MG63 (cell line): ENCODE measurements around the gene CAPN13. TPM values are rescaled to one million over a fixed set of nuclear protein-coding genes. Genes with fewer than 3 reads are reported as not detected.

ENCODE experiments used
- DNase-seq: peaks from one replicate; pipeline ENCODE4 v3.0.0-alpha.2; 2020
- H3K27me3 ChIP-seq: fragments of 250-450 bp; sonication (Bioruptor Pico); 2 replicates; pipeline ENCODE4 v1.5.1; 2020; ENCODE audit warnings: mild to moderate bottlenecking, moderate library complexity
- H3K36me3 ChIP-seq: fragments of 250-450 bp; sonication (Bioruptor Pico); 2 replicates; pipeline ENCODE4 v1.5.1; 2020; ENCODE audit warnings: mild to moderate bottlenecking, moderate library complexity
- H3K4me3 ChIP-seq: fragments of 250-450 bp; sonication (Bioruptor Pico); 2 replicates; pipeline ENCODE4 v1.5.1; 2020; ENCODE audit warnings: mild to moderate bottlenecking, moderate library complexity
- H3K9me3 ChIP-seq: fragments of 250-450 bp; sonication (Bioruptor Pico); 2 replicates; pipeline ENCODE4 v1.5.1; 2020; ENCODE audit warnings: mild to moderate bottlenecking, moderate library complexity
- total RNA-seq: library from RNA; depleted of rRNA; stranded (reverse); fragments of >200 nt; shearing (Covaris generic); gene quantifications from 2 replicates; pipeline ENCODE4 v1.2.3, GENCODE V29; 2014; ENCODE audit warnings: low replicate concordance

CAPN13 gene
- total RNA-seq, 1 experiment from 2014 or later = not detected

DNA sequence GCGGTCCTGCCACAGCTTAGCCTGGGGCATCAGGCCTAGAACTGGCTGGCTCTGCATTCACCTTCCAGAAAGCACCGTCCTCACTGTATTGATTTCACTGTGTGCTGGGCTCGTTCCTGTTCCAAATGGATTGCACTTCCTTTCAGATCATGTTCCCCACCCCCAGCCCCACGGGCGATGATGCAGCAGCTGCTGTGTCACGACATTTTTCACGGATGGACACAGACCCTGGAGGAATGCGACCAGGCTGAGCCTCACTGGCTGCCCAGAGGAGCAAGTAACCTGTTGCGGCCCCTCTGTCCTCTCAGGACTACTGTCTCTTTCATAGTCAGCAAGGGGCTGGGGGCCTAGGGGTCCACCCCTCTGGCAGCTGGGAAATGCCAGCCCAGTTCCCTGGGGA, 50.3 kb downstream of the CAPN13 start:
- H3K4me3 ChIP-seq = no peak overlapping the region
- DNase-seq = no peak
- no peaks in the 10 kb centered on the region for H3K27me3 ChIP-seq
- no peaks in the 10 kb centered on the region for H3K36me3 ChIP-seq
- H3K9me3 ChIP-seq = no peaks in the 10 kb centered on the region

DNA sequence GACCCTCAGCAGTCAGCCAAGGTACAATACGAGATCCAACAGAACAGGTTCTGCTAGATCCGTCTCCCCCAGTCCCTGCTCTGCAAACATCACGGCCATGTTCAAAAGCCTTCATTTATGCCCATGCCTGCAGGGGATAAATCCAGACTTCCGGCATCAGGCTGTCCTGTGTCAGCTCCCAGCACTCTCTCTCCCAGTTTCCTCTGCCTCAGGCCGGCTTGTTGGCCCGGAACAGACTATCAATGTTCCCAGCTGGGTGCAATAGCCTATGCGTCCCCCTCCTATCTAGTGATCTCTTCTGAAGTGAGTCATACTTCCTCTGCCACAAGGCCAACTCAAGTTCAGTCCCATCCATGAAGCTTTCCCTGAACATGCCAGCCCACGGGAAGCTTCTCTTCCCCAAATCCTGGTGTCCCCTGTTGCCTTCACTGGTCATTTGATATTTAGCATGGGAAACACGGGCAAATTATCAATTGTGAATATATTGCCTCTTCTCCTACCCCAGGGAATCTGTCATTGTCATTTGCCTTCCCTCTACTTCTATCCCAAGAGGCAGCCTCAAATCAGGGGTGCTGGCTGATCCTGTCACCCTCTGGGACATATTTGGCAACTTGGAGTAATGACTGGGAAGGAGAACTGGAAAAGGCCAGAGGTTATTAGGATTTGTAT, 51.1 kb downstream of the CAPN13 start:
- no peak for DNase-seq
- Histone ChIP-seq H3K9me3 (no peaks in the 10 kb centered on the region), H3K36me3 (no peaks in the 10 kb centered on the region), H3K4me3 (no peak overlapping the region), H3K27me3 (no peaks in the 10 kb centered on the region)

DNA sequence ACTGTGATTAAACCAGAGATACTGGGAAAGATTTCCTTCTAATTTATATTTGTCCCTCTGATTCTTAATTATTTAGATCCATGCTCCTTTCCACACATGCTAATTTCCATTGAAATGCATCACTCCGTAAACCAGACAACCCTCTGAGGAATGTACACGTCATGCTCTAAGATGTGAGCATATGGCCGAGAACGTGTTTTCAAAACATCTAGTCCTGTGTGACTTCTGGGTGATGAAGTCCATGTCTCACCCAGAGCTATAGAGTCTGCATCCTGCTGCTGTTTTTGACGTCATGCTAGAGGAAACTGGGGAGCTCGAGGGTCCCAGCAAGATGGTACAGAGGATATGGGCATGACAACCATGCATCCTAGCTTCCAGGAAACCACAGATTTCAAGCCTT, 53.6 kb downstream of the CAPN13 start:
- Histone ChIP-seq H3K27me3 (no peaks in the 10 kb centered on the region), H3K9me3 (no peaks in the 10 kb centered on the region), H3K36me3 (no peaks in the 10 kb centered on the region), H3K4me3 (no peak overlapping the region)
- DNase-seq = no peak

DNA sequence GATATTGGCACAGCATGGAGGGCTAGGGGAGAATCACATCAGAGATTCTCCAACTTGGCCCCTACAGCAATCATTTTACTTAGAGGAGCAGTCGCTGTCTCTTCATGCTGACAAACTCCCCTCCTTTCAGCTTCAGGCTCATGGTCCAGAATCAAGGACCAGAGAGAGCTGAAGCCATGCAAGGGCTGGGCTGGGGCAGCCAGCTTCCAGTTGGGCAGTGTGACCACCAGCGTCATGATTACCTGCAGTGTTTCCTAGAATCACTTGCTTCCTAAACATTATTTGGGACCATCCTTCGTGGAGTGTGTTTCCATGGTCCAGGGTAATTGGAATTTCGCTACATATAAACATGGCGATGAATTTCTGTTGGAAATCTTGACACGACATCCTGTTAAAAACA, 54.4 kb downstream of the CAPN13 start:
- no peaks in the 10 kb centered on the region for H3K36me3 ChIP-seq
- H3K4me3 ChIP-seq = no peak overlapping the region
- no peaks in the 10 kb centered on the region for H3K9me3 ChIP-seq
- DNase-seq = no peak
- no peaks in the 10 kb centered on the region for H3K27me3 ChIP-seq

DNA sequence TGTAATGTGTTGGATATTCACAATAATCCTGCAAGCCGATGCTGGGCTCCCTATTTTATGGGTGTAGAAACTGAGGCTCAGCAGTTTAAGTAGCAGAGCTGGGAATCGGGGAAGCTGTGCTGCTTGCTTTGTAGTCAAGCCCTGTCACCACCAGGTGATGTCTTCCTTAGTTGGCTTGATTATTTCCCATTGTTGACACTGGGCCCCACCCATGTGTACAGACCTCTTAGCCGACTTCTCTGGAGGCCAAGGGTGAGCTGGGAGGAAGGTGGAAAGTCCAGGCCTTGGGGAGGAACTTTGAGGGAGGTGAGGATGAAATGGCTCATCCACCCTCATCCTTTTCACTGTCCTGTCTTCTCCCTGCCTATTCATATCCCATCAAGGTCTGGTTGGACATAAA, 60.0 kb downstream of the CAPN13 start:
- Histone ChIP-seq H3K9me3 (no peaks in the 10 kb centered on the region), H3K4me3 (no peak overlapping the region), H3K36me3 (no peaks in the 10 kb centered on the region), H3K27me3 (no peaks in the 10 kb centered on the region)
- DNase-seq = no peak

DNA sequence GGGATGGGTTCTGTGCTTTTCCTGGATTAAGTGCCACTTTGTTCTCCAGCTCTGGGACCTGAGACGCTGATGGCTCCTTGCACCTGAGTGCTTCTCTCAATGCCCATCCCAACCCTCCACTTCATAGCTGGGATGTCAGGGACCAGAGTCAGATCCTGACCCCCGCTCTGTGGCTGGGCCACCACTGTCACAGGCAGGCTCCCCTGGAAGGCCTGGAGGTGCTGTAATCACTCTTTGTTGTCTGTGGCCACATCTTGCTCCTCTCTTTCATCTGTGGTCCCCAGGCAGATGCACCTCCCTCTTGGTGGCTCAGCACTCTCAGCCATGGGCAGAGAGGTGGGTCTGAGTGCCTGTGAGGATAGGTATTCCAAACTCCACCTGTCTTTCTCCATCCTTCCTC, 62.4 kb downstream of the CAPN13 start:
- H3K4me3 ChIP-seq = no peak overlapping the region
- DNase-seq = no peak
- H3K27me3 ChIP-seq = no peaks in the 10 kb centered on the region
- no peaks in the 10 kb centered on the region for H3K9me3 ChIP-seq
- no peaks in the 10 kb centered on the region for H3K36me3 ChIP-seq

DNA sequence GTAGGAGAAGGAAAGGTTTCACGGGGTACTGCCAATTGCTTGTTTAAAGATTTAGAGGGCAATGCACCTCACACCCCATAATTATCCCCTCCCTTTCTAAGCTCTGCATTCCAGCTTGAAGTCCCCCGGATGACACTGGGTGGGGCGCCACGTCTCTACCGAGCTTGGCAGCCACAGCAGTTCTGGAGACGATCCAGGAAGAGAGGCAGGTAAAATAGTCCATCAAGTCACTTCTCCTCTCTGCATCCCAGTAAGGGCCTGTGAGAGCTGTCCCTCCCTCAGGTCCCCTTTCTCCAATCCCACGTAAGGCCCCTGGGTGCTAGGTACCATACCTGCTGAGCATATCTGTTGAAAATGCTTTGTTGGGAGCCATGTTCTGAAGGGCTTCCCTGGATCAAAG, 65.7 kb downstream of the CAPN13 start:
- H3K36me3 ChIP-seq = no peaks in the 10 kb centered on the region
- H3K4me3 ChIP-seq = no peak overlapping the region
- no peaks in the 10 kb centered on the region for H3K9me3 ChIP-seq
- no peak for DNase-seq
- no peaks in the 10 kb centered on the region for H3K27me3 ChIP-seq

DNA sequence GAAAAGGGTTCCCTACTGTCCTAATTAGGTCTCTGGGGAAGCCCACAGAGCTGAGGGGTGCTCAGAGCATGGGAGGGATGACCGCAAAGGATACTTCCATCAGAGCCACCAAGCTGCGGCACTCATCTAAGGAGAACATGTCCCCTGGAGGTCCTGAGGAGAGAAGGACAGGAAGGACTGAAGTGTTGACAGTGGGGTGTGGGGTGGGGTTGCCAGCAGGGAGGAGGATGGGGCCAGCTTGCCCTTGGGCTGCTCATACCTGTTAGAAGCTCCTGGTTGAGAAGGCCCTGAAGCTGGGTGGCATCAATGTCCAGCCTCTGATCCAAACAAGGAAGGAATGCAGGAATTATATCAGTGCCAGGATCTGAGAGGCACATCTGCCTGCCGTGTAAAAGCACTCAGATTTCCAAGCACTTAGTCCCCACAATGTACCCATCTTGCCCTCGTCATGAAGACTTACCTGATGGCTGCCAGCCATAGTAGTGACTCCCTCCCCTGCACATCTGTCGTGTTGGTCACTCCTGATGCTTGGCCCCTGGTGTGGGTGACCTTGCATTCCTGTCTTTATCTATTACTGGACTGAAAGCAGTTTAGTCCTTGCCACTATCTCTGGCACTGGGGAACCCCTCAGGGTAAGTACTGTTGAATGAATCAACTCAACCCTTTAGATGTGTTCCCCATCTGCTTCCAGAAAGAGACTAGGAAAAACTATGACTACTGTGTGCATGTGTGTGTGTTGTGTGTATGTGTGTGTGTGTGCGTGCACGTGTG, 68.9 kb downstream of the CAPN13 start:
- Histone ChIP-seq H3K27me3 (no peaks in the 10 kb centered on the region), H3K4me3 (no peak overlapping the region), H3K9me3 (no peaks in the 10 kb centered on the region), H3K36me3 (no peaks in the 10 kb centered on the region)
- DNase-seq = no peak

DNA sequence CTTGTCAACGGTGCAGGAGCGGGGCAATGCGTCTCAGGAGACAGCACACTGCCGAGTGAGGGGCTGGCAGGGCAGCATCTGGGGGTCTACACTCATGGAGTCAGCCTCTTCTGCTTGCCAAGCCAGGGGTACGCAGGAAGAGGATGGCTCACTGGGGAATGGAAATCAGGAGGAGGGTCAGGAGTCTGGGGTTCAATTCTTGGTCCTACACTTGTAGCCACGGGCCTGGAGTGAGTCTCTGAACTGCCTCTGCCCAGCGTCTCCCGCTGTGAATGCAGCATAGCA, 70.0 kb downstream of the CAPN13 start:
- no peaks in the 10 kb centered on the region for H3K36me3 ChIP-seq
- no peak overlapping the region for H3K4me3 ChIP-seq
- no peaks in the 10 kb centered on the region for H3K27me3 ChIP-seq
- DNase-seq = no peak
- no peaks in the 10 kb centered on the region for H3K9me3 ChIP-seq

DNA sequence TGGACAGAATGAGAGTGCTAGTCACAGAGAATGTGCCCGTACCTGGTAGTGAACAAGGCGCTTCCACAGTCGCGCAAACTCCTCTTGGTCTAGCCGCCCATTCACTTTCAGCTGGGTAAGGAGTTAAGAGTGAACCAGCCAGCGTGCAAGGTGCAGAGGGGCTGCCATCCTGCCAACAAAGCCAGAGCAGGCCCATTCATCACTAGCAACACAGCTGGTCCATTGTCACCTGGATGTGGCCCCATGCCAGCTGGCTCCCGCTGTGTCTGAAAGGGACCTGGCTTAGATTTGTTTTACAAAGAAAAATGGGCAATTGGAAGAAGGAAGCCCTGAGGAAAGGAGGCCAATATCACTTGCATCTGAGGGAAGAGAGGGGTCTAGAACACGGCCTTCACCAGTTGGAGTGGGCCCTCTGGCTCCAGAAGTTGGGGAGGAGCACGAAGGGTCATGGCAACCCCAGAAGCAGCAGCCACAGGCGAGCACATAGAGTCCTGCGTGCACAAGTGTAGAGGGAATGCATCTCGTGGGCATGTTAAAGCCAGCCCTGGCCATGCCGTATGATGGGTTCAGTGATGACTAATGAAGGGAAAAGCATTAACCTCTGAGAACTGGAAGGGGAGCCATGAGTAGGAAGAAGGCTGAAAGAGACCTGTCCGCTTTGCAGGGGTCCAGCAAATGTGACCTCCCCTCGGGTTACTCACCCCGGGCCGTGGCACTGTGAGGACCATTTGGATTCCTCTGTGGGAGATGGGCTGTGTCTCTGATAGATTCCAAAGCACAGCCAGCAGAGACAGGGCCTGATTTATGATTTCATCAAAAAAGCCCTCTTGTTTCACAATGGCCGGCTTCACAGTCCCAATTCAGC, 70.6 kb downstream of the CAPN13 start:
- DNase-seq = no peak
- Histone ChIP-seq H3K4me3 (no peak overlapping the region), H3K27me3 (no peaks in the 10 kb centered on the region), H3K9me3 (no peaks in the 10 kb centered on the region), H3K36me3 (no peaks in the 10 kb centered on the region)

DNA sequence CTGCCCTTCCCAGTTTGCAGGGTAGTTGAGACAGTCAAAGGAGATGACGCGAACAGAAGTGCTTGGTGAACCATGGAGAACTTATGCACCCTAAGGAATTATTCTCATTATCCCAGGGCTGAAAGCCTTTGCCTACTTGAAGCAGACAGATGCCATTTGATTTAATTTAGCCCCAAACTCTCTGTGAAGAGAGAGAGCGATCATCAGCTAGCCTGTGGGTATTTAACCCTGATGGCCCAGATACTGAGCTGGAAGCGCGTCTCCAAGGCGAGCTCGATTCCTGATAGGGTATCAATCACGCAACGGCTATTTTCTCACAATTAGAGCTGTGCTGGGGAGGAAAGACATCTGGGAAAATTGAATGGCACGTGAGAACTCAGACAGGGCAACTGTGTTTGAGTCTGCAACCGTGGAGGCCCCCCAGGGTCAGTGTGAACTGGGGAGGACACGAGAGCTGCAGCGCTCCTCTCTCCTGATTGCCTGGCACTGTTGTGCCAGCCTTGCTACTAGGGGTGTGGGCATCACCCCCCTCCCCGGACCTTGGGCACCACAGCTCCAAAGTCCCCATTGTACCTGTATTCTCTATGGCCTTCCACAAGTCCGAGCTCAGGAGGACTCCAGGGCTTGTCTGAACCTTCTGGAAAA, 73.2 kb downstream of the CAPN13 start:
- DNase-seq = no peak
- Histone ChIP-seq H3K36me3 (no peaks in the 10 kb centered on the region), H3K9me3 (no peaks in the 10 kb centered on the region), H3K27me3 (no peaks in the 10 kb centered on the region), H3K4me3 (no peak overlapping the region)

DNA sequence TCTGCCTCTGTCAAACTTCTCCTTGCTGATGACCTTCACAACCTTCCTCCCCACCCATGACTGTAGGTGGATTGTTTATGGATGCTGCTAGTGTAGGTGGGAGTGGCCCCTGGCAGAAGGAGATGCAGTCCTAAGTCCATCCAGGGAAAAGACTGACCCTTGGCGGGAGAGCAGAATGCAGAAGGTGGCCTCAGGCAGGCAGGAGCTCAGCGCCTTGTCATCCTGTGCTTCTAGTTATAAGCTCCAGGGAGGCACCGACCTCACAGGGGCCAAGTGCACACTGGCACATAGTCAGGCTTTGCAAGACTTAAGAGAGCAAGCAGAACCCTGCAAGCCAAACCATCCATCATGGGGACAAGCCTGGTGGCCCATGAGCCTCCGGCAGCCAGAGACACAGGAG, 74.4 kb downstream of the CAPN13 start:
- Histone ChIP-seq H3K9me3 (no peaks in the 10 kb centered on the region), H3K4me3 (no peak overlapping the region), H3K36me3 (no peaks in the 10 kb centered on the region), H3K27me3 (no peaks in the 10 kb centered on the region)
- no peak for DNase-seq

DNA sequence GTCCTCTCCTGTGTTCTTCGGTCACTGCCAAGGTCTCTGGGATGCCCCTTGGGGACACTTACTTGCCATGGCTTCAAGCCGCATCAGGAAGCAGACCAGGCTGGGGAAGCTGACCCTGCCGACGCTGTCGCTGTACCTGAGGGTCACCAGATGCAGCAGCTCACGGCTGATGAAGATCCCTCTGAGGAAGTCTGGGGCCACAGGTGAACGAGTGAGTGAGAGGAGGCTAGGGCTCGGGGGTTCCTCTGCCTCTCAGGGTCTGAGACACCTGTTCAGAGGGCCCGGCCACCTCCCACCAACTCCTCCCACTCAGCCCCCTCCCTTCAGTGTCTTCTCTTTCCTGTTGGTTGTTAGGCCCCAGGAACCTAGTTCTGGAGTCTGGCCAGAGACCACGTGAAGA, 74.9 kb downstream of the CAPN13 start:
- DNase-seq = no peak
- Histone ChIP-seq H3K4me3 (no peak overlapping the region), H3K27me3 (0 out of 2 replicates have a peak, but pooled peaks cover 2% of the 10 kb centered on the region), H3K36me3 (no peaks in the 10 kb centered on the region), H3K9me3 (no peaks in the 10 kb centered on the region)

DNA sequence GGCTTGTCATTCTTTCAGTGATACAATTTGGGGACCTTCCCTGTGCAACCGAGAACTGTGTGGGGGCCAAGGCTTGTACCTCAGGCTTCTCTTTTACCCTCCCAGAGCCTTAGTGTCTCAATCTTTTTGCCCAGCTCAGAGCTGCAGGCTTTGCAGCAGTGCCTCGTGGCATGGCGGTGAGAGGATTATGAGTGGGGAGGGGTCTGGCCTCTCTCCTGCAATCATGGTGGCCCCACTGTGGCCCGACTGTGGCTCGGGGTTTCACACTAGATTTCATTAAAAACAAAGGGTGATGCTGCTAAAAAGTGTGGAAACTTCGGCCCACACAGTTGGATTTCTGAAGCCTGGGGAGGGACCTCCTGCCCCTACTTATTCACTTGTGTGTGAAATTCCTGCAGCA, 75.5 kb downstream of the CAPN13 start:
- Histone ChIP-seq H3K9me3 (no peaks in the 10 kb centered on the region), H3K36me3 (no peaks in the 10 kb centered on the region), H3K4me3 (no peak overlapping the region), H3K27me3 (0 out of 2 replicates have a peak, but pooled peaks cover 3% of the 10 kb centered on the region)
- DNase-seq = no peak

DNA sequence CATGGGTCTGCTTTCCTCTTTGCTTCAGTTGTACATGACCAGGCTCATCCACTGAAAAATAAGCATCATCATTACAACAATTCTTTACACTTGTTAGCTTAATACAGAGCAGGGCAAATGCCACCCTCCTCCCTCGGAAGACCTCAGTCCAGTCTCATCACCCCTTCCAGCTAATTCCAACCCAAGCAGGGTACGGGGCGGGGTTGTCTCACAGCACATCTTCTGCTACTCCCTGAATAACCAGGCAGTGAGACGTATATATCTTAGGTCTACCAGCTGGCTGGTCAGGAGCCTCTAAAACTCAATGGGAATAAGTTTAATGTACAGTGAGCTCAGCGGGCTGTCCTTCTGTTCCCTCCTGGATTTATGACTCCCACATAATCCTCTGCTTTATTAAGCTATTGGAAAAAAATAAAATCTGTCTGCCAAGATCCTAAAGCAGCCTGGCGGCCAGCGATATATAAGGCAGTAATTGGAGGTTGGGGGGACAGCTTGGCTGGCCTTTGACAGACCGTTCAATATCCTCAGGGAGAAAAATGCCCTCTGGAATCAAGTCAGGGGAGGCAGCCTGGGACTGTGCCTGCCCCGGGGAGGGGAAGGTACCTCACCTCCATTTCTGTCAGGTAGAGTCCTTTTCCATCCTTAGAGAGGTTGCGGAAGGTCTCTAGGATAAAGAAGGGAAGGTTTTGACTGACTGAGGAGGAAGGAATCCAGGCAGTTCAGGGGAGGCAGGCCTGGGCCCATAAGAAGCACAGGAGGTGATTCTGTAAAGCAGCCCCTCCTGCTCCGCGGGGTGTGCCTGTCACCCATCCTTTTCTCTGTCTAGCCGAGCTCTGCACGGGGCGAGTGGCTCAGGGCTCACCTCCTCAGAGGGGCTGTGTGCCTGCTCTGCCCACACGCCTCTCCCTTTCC, 76.3 kb downstream of the CAPN13 start:
- no peaks in the 10 kb centered on the region for H3K36me3 ChIP-seq
- 0 out of 2 replicates have a peak, but pooled peaks cover 6% of the 10 kb centered on the region for H3K27me3 ChIP-seq
- no peaks in the 10 kb centered on the region for H3K9me3 ChIP-seq
- DNase-seq = no peak
- no peak overlapping the region for H3K4me3 ChIP-seq

DNA sequence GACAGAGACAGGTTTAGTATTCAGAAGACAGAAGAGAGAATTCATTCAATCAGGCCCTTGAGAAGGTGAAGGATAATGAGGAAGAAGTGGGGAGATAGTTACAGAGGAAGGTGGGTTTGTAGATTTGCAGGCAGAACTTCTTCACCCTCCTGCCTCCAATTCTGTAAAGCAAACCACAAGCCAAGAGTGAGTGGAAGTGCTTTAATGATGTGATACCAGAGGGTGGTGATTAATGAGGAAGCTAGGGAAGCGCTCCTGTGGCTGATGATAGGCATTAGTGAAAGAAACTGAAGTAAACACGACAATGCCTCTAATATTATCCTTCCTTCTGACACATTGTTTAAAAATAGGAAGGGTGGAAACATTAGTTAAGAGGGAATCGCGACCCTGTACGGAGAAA, 78.2 kb downstream of the CAPN13 start:
- Histone ChIP-seq H3K36me3 (no peaks in the 10 kb centered on the region), H3K9me3 (no peaks in the 10 kb centered on the region), H3K27me3 (peaks cover 13% of the 10 kb centered on the region), H3K4me3 (no peak overlapping the region)
- no peak for DNase-seq
